Stimulated activated CD4-positive, alpha-beta T cell treated with anti-CD3 and anti-CD28 coated beads, Interleukin-1b, Interleukin-23, amount 100 ng/mL, for 4 hours (primary cell): Measurements from ENCODE around the gene SRPK2.

ENCODE experiments used
- DNase-seq, 2 donors: peaks; one replicate each; pipeline ENCODE4 v3.0.0-alpha.2; 2020; ENCODE audit warnings: low read depth in 2 of 2

The SRPK2 gene

GRCh38 chr7:105191331-105191730 is 197.4 kb downstream of the SRPK2 start:
- no peak for DNase-seq

- DNase-seq = no peak
Measured at GRCh38 chr7:105189859-105190492, 198.7 kb downstream of the SRPK2 start.

- DNase-seq = no peak
Measured at GRCh38 chr7:105188201-105188600, 200.5 kb downstream of the SRPK2 start.

- no peak for DNase-seq
Measured at GRCh38 chr7:105187302-105188169, 201.2 kb downstream of the SRPK2 start.

- DNase-seq = no peak
Measured at GRCh38 chr7:105185290-105186010, 203.3 kb downstream of the SRPK2 start.

- no peak for DNase-seq
Measured at GRCh38 chr7:105180002-105180401, 208.7 kb downstream of the SRPK2 start.

- no peak for DNase-seq
Measured at GRCh38 chr7:105178928-105179541, 209.7 kb downstream of the SRPK2 start.

GRCh38 chr7:105178177-105178576 is 210.5 kb downstream of the SRPK2 start:
- DNase-seq = no peak

GRCh38 chr7:105177026-105177425 is 211.7 kb downstream of the SRPK2 start:
- DNase-seq = no peak

- DNase-seq = no peak
Measured at GRCh38 chr7:105173586-105173985, 215.1 kb downstream of the SRPK2 start.

GRCh38 chr7:105164751-105165150 is 224.0 kb downstream of the SRPK2 start:
- DNase-seq = no peak

GRCh38 chr7:105163718-105164117 is 225.0 kb downstream of the SRPK2 start:
- no peak for DNase-seq

GRCh38 chr7:105161366-105161765 is 227.4 kb downstream of the SRPK2 start:
- DNase-seq = no peak

GRCh38 chr7:105157278-105157677 is 231.4 kb downstream of the SRPK2 start:
- no peak for DNase-seq

GRCh38 chr7:105156731-105157130 is 232.0 kb downstream of the SRPK2 start:
- no peak for DNase-seq

GRCh38 chr7:105154084-105154483 is 234.6 kb downstream of the SRPK2 start:
- no peak for DNase-seq

- no peak for DNase-seq
Measured at GRCh38 chr7:105153531-105153930, 235.2 kb downstream of the SRPK2 start.

- DNase-seq = no peak
Measured at GRCh38 chr7:105151152-105151551, 237.6 kb downstream of the SRPK2 start.

GRCh38 chr7:105149827-105150226 is 238.9 kb downstream of the SRPK2 start:
- no peak for DNase-seq

- no peak for DNase-seq
Measured at GRCh38 chr7:105141068-105141467, 247.7 kb downstream of the SRPK2 start.

GRCh38 chr7:105139381-105139780 is 249.3 kb downstream of the SRPK2 start:
- no peak for DNase-seq

GRCh38 chr7:105137898-105138297 is 250.8 kb downstream of the SRPK2 start:
- no peak for DNase-seq
